ENCODE data around the gene HAUS3. TPM values are rescaled to one million over a fixed set of nuclear protein-coding genes. Genes with fewer than 3 reads are reported as not detected.

The HAUS3 gene
- total RNA-seq, 2 experiments from 2014 or later = 143 to 148 TPM

DNA sequence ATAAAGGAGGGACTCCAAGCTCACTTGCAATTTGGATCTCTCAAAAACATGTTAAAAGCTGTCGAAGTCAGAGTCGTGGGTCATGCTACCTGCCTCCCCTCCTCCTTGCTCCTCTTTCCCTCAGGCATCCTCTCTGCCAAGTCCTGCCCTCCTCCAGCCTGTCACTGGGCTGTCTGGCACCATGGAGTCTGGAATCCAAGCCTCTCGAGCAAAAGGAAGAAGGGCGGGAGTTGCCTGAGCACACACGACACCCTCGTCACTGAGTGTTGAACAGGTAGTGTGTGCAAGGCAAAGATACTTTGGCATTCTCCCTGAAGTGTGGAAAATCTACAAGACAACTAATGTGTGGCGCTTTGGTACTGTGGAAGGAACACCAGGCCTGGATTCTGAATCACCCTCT lies 62.2 kb downstream of the HAUS3 start:
- Histone ChIP-seq H3K4me3 (ENCODE audit: low read length) (no peak overlapping the region), H3K36me3 (ENCODE audit: insufficient read depth, low read length) (no peaks in the 10 kb centered on the region), H3K4me1 (ENCODE audit: insufficient read depth, low read length) (no peaks in the 10 kb centered on the region), H3K27ac (ENCODE audit: low read depth in 1 of 2, low read length in 2 of 2) (no peak overlapping the region), H3K27me3 (ENCODE audit: control insufficient read depth in 1 of 2, insufficient read depth in 2 of 2, low read length in 2 of 2) (no peaks in the 10 kb centered on the region), H3K9me3 (ENCODE audit: control insufficient read depth in 1 of 2, insufficient read depth in 1 of 2, low read length in 2 of 2) (peaks cover 0 to 5% of the 10 kb centered on the region in 2 experiments)
- H3K4me3 Mint-ChIP-seq = no peak overlapping the region
- no peaks in the 10 kb centered on the region for H3K4me1 Mint-ChIP-seq (ENCODE audit: low read depth)
- ATAC-seq (ENCODE audit: poor library complexity) (no peak), DNase-seq (no peak)
- CTCF ChIA-PET = no interaction called here
- no peaks in the 10 kb centered on the region for H3K27me3 Mint-ChIP-seq
- no peak overlapping the region for H3K27ac Mint-ChIP-seq
- intact Hi-C loops (cut with DNase I, micrococcal nuclease) = no loop called here
- TF ChIP-seq, protein P1, sequence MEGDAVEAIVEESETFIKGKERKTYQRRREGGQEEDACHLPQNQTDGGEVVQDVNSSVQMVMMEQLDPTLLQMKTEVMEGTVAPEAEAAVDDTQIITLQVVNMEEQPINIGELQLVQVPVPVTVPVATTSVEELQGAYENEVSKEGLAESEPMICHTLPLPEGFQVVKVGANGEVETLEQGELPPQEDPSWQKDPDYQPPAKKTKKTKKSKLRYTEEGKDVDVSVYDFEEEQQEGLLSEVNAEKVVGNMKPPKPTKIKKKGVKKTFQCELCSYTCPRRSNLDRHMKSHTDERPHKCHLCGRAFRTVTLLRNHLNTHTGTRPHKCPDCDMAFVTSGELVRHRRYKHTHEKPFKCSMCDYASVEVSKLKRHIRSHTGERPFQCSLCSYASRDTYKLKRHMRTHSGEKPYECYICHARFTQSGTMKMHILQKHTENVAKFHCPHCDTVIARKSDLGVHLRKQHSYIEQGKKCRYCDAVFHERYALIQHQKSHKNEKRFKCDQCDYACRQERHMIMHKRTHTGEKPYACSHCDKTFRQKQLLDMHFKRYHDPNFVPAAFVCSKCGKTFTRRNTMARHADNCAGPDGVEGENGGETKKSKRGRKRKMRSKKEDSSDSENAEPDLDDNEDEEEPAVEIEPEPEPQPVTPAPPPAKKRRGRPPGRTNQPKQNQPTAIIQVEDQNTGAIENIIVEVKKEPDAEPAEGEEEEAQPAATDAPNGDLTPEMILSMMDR (IDR thresholded peaks at IDR 0.05) = no peak
- H3K36me3 Mint-ChIP-seq (ENCODE audit: low read depth) = no peaks in the 10 kb centered on the region
- peaks cover 4% of the 10 kb centered on the region for H3K9me3 Mint-ChIP-seq
- POLR2A ChIA-PET = no interaction called here

DNA sequence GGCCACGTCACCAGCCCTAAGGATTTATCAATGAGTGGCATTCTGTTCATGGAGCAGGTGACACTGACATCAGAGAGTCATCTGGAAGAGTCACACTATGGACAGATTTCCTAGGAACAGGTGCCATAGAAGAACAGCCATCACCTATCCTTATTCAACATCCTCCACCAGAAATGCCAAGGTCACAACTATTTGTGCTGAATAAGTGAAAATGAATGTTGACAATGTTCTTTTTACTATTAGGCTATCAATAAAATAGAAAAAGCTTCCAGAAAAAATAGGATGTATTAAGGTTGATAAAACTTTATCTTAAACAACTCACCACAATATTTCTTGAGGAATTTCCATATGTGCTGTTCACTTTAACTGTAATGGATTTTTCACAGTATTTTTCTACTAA lies 62.9 kb downstream of the HAUS3 start:
- CTCF ChIA-PET = no interaction called here

More for the DNA sequence above, 62.9 kb downstream of the HAUS3 start:
- ATAC-seq (ENCODE audit: poor library complexity) (no peak), DNase-seq (no peak)
- intact Hi-C loops (cut with DNase I, micrococcal nuclease) = no loop called here
- Mint-ChIP-seq H3K36me3 (ENCODE audit: low read depth) (no peaks in the 10 kb centered on the region), H3K27me3 (no peaks in the 10 kb centered on the region), H3K4me1 (ENCODE audit: low read depth) (no peaks in the 10 kb centered on the region), H3K4me3 (no peak overlapping the region), H3K9me3 (peaks cover 4% of the 10 kb centered on the region), H3K27ac (no peak overlapping the region)
- TF ChIP-seq, protein P1 (IDR thresholded peaks at IDR 0.05) = no peak
- H3K4me1 ChIP-seq (ENCODE audit: insufficient read depth, low read length) = no peaks in the 10 kb centered on the region
- POLR2A ChIA-PET = no interaction called here
- no peaks in the 10 kb centered on the region for H3K36me3 ChIP-seq (ENCODE audit: insufficient read depth, low read length)
- no peak overlapping the region for H3K4me3 ChIP-seq (ENCODE audit: low read length)
- peaks cover 0 to 5% of the 10 kb centered on the region in 2 experiments for H3K9me3 ChIP-seq (ENCODE audit: control insufficient read depth in 1 of 2, insufficient read depth in 1 of 2, low read length in 2 of 2)
- no peaks in the 10 kb centered on the region for H3K27me3 ChIP-seq (ENCODE audit: control insufficient read depth in 1 of 2, insufficient read depth in 2 of 2, low read length in 2 of 2)
- no peak overlapping the region for H3K27ac ChIP-seq (ENCODE audit: low read depth in 1 of 2, low read length in 2 of 2)

Other genes with a start within 250 kb of the HAUS3 start
- 10 to 100 TPM; 39.9 to 40.1 TPM for gene NELFA, start 233.1 kb downstream of the HAUS3 start, total RNA-seq
- not detected for gene NAT8L, start 182.8 kb downstream of the HAUS3 start, total RNA-seq
- gene POLN, start within 50 bp of the HAUS3 start, total RNA-seq = 1 to 10 TPM; 2.1 to 2.3 TPM
- gene MXD4, start 20.0 kb upstream of the HAUS3 start, total RNA-seq = 100 to 1,000 TPM; 140 to 147 TPM
- 10 to 100 TPM; 26.2 to 28.0 TPM for gene ZFYVE28, start 176.5 kb upstream of the HAUS3 start, total RNA-seq
- gene CFAP99, start 176.8 kb upstream of the HAUS3 start, total RNA-seq = under 1 TPM in 1 of 2 experiments, not detected in 1; 0.17 TPM
- 100 to 1,000 TPM; 106 to 109 TPM for gene RNF4, start 227.0 kb upstream of the HAUS3 start, total RNA-seq

All from CD4-positive, alpha-beta T cell (primary cell).